WERI-Rb-1 (cell line): Measurements from ENCODE around the gene ATOSA.

ENCODE experiments used
- DNase-seq: peaks from one replicate; pipeline ENCODE4 v3.0.0-alpha.2; 2020
- H3K27ac ChIP-seq: fragments of 250-450 bp; sonication (Bioruptor Pico); 2 replicates; pipeline ENCODE4 v1.5.1; 2020; ENCODE audit warnings: mild to moderate bottlenecking, moderate library complexity
- H3K27me3 ChIP-seq: fragments of 250-450 bp; sonication (Bioruptor Pico); 2 replicates; pipeline ENCODE4 v1.5.1; 2021; ENCODE audit warnings: mild to moderate bottlenecking, low read depth, moderate library complexity; ENCODE audit not compliant: insufficient read depth, severe bottlenecking
- H3K36me3 ChIP-seq: fragments of 250-450 bp; sonication (Bioruptor Pico); 2 replicates; pipeline ENCODE4 v1.5.1; 2020; ENCODE audit warnings: mild to moderate bottlenecking, moderate library complexity
- H3K4me3 ChIP-seq: 2 replicates; pipeline ENCODE4 v1.5.1; 2011; ENCODE audit warnings: low read depth, mild to moderate bottlenecking, control low read depth, low read length
- H3K9me3 ChIP-seq: fragments of 250-450 bp; sonication (Bioruptor Pico); 2 replicates; pipeline ENCODE4 v1.5.1; 2021; ENCODE audit warnings: mild to moderate bottlenecking, moderate library complexity; ENCODE audit not compliant: severe bottlenecking
- CTCF ChIP-seq: IDR thresholded peaks from 2 replicates; pipeline ENCODE4 v1.5.1; 2011; ENCODE audit warnings: low read depth, mild to moderate bottlenecking, control low read depth, inconsistent platforms, low read length

ATOSA gene

GRCh38 chr15:52668133-52668532, 11.1 kb downstream of the ATOSA start:
- Histone ChIP-seq H3K27ac (no peak overlapping the region), H3K4me3 (no peak overlapping the region), H3K36me3 (peaks cover 14% of the 10 kb centered on the region), H3K9me3 (no peaks in the 10 kb centered on the region), H3K27me3 (no peaks in the 10 kb centered on the region)
- no peak for DNase-seq
- no peak for TF ChIP-seq CTCF

GRCh38 chr15:52667597-52667996, 11.6 kb downstream of the ATOSA start:
- H3K27me3 ChIP-seq = no peaks in the 10 kb centered on the region
- no peak overlapping the region for H3K27ac ChIP-seq
- DNase-seq = no peak
- no peaks in the 10 kb centered on the region for H3K9me3 ChIP-seq
- TF ChIP-seq CTCF = no peak
- H3K4me3 ChIP-seq = no peak overlapping the region
- H3K36me3 ChIP-seq = peaks cover 14% of the 10 kb centered on the region

DNA sequence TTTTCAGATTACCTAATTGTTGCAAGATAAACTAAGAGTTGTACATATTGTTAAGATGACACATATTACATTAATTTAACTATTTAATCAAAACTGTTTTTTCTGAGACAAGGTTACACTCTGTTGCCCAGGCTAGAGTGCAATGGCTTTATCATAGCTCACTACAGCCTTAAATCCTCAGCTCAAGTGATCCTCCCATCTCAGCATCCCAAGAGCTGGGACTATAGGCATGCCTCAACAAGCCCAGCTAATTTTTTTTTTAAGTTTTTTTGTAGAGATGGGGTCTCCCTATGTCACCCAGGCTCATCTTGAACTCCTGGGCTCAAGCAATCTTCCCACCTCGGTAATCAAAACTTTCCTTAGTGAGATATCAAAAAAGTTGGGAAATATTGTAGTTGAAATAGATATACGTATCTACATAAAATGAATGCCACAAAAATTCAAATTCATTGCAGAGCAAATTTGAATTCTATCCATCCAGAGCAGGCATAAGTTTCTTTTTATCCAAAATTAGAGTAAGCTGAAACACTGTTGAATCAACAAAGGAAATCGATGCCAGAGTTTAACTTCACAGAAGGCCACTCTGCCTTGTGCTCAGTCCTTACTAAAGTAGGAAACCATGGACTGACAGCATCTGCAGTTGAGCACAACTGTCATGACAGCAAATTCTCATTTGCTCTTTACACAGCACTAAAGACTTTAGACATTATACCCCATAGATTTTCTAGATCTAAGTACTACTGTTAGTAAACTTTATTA, 15.5 kb downstream of the ATOSA start:
- Histone ChIP-seq H3K27ac (peak overlapping the region; percentile 21; the same call in 1 of the 2 replicates), H3K36me3 (peaks cover 14% of the 10 kb centered on the region), H3K27me3 (no peaks in the 10 kb centered on the region), H3K9me3 (no peaks in the 10 kb centered on the region), H3K4me3 (no peak overlapping the region)
- DNase-seq = no peak
- no peak for TF ChIP-seq CTCF

DNA sequence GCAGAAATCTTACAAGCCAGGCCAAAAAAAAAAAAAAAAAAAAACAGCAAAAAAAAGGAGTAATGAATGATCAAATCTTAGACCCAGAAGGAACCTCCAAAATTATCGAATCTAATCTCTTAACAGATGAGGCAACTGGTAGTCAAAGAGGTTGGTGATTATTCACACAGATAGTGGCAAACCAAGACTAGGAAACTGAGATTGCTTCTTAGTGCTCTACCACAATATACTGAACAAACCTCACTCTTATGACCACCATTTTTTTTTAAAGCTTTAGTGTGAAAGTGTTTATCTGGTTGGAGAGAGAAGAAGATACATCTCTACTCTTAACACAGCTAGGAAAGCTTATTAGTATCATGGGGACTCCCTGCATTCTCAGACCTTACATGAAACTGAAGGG, 17.3 kb downstream of the ATOSA start:
- Histone ChIP-seq H3K9me3 (no peaks in the 10 kb centered on the region), H3K27ac (no peak overlapping the region), H3K4me3 (no peak overlapping the region), H3K36me3 (peaks cover 10% of the 10 kb centered on the region), H3K27me3 (no peaks in the 10 kb centered on the region)
- no peak for TF ChIP-seq CTCF
- no peak for DNase-seq

DNA sequence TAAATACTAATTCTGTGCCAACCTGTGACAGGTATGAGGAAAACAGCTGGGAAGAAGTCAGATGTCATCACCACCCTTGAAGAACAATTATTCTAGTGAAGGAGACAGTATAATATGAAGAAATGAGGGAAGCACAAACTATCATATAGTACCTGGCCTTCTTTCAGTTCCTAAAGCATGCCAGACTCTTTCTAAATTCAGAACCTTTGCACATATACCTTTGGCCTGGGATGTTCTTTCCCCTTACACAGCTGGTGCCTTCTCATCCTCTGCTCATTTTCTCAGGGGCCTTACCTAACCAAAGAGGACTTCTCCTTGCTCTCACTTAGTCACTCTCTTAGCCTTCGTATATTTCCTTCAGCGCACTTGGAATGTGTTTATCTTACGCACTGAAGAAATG, 19.0 kb downstream of the ATOSA start:
- H3K36me3 ChIP-seq = peaks cover 6% of the 10 kb centered on the region
- no peaks in the 10 kb centered on the region for H3K9me3 ChIP-seq
- no peaks in the 10 kb centered on the region for H3K27me3 ChIP-seq
- no peak for TF ChIP-seq CTCF
- no peak overlapping the region for H3K27ac ChIP-seq
- no peak for DNase-seq
- H3K4me3 ChIP-seq = no peak overlapping the region

GRCh38 chr15:52658955-52659354, 20.2 kb downstream of the ATOSA start:
- DNase-seq = no peak
- TF ChIP-seq CTCF = no peak
- H3K9me3 ChIP-seq = no peaks in the 10 kb centered on the region
- H3K27ac ChIP-seq = no peak overlapping the region
- H3K27me3 ChIP-seq = no peaks in the 10 kb centered on the region
- no peak overlapping the region for H3K4me3 ChIP-seq
- no peaks in the 10 kb centered on the region; the same call in none of the 2 replicates for H3K36me3 ChIP-seq
